Right ventricle myocardium superior (tissue), 1 donor: Measurements from ENCODE around the gene IL25. TPM values are rescaled to one million over a fixed set of nuclear protein-coding genes. Genes with fewer than 3 reads are reported as not detected.

Experiments used
- ATAC-seq: fragments of 200-7000 bp; cut with Tn5 transposase; one replicate; pipeline ENCODE4 v1.9.1; 2020; ENCODE audit warnings: mild to moderate bottlenecking; ENCODE audit not compliant: poor library complexity
- DNase-seq: peaks from one replicate; pipeline ENCODE4 v3.0.0-alpha.2; 2020
- intact Hi-C: fragments of 100-400 bp; cut with DNase I; formaldehyde crosslinking; loops from one replicate; pipeline ENCODE4 v1.11.2; 2022
- total RNA-seq: library from RNA; stranded (reverse); fragmentation: NEBNext Ultra II Directional; extraction: Animal tissue kit (Norgen Biotek cat#: 25700); gene quantifications from one replicate; pipeline ENCODE4 v1.2.1, GENCODE V29; 2021
- donor health status: DM: no; HTN: yes; CAD: no; lungs with severe emphysema.

The IL25 gene
- total RNA-seq, 1 donor from 2014 or later = not detected

DNA sequence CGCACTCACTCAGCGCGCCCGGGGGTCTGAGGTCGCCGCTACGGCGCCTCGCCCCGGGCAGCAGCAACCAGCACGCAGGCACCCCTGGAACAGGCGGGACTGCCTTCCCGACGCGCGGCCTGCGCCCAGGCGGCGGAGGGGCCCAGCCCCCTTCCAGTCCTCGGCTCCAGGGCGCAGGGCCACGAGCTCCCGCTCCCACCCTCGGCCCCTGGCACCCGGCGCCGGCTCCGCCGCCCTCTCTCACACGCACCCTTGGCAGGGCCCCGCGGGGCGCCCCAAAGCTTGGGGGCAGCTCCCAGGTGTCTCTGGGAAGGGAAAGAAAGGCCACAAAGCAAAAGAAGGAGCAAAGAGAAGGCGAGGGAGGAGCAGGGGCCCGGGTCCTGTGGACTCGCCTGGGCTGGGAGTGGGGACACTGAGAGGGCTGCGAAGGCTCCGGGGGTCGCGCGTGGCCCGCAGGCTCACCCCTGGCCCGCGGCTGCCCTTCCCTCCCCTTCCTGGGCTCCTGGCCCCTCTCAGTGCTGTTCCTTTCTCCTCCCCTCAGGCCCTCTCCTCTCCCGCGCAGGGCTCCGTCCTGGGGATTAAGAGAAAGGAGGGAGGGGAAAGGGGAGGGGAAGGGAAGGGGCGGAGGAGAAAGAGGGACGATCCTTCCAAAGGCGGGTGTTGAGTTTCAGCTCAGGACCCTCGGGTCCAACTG is 6.7 kb upstream of the IL25 start:
- intact Hi-C loops = no loop called here
- DNase-seq = peak; percentile 57
- peak; percentile 81 for ATAC-seq

DNA sequence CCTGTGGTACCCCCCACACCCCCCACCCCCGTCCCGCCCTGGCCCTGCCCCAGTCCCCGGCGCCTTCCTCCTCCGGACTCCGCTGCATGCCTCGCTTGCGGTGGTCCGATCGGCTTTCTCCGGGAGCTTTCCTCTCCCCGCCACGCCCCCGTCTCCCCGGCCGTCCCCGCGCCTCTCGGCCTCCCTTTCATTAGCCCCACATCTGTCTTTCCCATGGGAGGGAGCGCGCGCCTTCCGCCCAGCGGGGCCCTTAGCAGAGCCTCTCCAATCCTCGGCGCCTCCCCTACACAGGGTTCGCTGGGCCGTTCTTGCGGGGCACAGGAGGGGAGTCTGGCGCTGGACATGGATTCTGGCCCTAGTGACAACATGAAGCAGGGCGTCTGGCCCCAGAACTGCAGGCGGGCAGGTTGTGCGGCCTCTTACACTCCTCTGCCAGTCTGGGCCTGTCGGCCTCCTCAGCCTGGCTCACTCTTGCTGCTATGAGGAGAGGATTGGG is 6.1 kb upstream of the IL25 start:
- intact Hi-C loops = no loop called here
- peak; percentile 67 for ATAC-seq
- DNase-seq = peak; percentile 82

DNA sequence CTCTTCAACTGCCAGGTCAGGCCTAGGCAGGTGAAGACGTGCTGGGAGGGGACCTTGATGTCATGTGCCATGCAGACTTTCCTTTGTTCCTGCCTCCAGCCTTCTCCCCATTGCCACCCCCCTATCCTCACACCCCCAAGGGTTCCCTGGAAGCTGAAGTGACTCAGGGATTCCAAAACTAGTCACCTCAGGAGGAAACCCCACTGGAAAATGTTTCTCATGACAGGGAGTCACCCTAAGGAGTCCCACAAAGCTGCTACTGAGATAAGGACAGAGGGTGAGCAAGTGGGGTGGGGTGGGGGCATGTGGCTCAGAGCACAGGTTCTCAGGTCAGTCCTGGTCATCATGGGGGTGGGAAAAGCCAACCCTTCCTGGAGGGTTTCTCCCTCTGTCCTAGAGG is 2.4 kb upstream of the IL25 start:
- intact Hi-C loops = loop anchor here (10.0 kb wide), 1 partner anchor 105 kb away; no protein-coding TSS in a partner anchor
- DNase-seq (no peak), ATAC-seq (no peak)

DNA sequence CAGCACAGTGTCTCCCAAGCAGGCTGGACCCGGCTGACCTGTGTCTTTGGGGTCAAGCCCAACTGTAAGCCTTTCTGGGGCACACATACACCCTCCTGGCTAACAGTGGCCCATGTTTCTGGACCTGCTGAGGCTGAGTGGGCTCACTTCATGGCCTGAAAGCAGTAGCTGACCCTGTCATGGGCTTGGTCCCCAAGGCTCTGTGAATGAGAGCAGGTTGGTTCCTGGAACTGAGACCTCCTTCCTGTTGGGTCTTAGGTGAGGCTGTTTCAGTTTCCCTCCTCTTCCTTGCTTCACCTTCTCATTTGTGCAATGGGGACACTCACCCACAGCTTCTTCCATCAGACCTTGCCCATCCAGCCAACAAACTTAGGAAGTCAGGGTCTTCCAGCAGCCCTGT is 744 bp upstream of the IL25 start:
- no peak for DNase-seq
- intact Hi-C loops = loop anchor here (10.0 kb wide), 1 partner anchor 107 kb away; no protein-coding TSS in a partner anchor
- no peak for ATAC-seq

DNA sequence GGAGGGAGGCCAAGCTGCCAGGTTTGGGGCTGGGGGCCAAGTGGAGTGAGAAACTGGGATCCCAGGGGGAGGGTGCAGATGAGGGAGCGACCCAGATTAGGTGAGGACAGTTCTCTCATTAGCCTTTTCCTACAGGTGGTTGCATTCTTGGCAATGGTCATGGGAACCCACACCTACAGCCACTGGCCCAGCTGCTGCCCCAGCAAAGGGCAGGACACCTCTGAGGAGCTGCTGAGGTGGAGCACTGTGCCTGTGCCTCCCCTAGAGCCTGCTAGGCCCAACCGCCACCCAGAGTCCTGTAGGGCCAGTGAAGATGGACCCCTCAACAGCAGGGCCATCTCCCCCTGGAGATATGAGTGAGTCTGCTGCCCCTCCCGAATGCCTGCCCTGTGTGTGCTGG is 432 bp downstream of the IL25 start:
- intact Hi-C loops = loop anchor here (10.0 kb wide), 1 partner anchor 108 kb away; no protein-coding TSS in a partner anchor
- ATAC-seq (no peak), DNase-seq (no peak)

DNA sequence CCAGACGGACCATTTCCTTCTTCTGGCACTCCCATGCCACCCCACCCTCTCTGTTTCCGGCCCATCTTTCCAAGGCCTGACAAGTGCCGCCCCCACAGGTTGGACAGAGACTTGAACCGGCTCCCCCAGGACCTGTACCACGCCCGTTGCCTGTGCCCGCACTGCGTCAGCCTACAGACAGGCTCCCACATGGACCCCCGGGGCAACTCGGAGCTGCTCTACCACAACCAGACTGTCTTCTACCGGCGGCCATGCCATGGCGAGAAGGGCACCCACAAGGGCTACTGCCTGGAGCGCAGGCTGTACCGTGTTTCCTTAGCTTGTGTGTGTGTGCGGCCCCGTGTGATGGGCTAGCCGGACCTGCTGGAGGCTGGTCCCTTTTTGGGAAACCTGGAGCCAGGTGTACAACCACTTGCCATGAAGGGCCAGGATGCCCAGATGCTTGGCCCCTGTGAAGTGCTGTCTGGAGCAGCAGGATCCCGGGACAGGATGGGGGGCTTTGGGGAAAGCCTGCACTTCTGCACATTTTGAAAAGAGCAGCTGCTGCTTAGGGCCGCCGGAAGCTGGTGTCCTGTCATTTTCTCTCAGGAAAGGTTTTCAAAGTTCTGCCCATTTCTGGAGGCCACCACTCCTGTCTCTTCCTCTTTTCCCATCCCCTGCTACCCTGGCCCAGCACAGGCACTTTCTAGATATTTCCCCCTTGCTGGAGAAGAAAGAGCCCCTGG is 3.1 kb downstream of the IL25 start:
- intact Hi-C loops = loop anchor here (10.0 kb wide), 1 partner anchor 111 kb away; no protein-coding TSS in a partner anchor

DNA sequence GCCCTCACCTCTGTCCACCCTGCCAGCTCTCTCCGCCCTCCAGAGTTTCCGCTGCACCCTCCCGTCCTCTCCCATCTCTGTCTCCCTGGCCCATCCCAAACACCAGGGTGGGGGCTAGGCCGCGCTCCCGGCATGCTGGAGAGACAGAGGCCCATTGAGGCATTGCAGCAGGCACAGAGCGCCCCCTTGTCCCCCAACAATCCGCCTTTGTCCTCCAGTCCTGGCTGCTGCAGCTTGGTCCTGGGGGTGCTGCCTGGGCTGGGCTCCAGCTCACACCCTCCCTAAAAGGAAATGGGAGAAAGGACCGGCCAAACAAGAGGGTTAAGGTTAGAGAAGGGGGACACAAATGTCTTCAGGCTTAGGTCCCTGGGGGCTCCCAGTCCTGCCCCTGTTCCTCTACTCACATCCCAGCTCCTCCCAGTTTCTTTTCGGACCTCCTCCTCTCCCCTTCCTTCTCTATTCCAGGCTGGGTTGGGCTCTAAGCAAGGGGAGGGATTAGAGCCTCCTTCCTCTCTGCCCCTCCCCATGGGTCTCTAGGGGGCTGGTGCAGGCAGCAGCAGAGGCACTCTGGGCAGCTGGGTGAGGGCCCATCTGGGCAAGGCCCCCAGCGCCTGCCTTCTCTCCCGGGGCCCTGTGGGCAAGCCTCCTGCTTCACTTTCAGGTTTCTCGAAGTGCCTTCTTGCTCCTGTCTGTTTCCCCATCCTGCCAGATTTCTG is 4.0 kb downstream of the IL25 start, which contains the start of gene CMTM5:
CMTM5 (plus strand) TSS at position 565 of the 716 bp plus-strand sequence. CDS start 206 bp downstream, outside the sequence.
- DNase-seq = peak; percentile 64
- intact Hi-C loops = loop anchor here (10.0 kb wide), 1 partner anchor 112 kb away; no protein-coding TSS in a partner anchor
- ATAC-seq = peak; percentile 3

More for the DNA sequence above, 3.1 kb downstream of the IL25 start:
- DNase-seq (no peak), ATAC-seq (no peak)

DNA sequence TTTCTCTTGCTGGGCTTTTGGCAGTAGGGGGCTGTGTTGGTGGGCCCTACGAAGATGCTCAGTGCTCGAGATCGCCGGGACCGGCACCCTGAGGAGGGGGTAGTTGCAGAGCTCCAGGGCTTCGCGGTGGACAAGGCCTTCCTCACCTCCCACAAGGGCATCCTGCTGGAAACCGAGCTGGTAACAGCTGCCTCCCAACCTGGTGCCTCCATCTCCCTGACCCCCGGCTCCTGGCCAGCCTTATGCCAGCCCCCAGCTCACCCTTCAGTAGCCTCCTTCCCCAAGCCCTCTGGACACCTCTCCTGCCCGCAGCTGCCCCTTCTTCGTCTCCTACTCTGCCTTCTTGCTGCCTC is 4.6 kb downstream of the IL25 start:
- intact Hi-C loops = loop anchor here (10.0 kb wide), 1 partner anchor 112 kb away; no protein-coding TSS in a partner anchor
- ATAC-seq = no peak
- no peak for DNase-seq

DNA sequence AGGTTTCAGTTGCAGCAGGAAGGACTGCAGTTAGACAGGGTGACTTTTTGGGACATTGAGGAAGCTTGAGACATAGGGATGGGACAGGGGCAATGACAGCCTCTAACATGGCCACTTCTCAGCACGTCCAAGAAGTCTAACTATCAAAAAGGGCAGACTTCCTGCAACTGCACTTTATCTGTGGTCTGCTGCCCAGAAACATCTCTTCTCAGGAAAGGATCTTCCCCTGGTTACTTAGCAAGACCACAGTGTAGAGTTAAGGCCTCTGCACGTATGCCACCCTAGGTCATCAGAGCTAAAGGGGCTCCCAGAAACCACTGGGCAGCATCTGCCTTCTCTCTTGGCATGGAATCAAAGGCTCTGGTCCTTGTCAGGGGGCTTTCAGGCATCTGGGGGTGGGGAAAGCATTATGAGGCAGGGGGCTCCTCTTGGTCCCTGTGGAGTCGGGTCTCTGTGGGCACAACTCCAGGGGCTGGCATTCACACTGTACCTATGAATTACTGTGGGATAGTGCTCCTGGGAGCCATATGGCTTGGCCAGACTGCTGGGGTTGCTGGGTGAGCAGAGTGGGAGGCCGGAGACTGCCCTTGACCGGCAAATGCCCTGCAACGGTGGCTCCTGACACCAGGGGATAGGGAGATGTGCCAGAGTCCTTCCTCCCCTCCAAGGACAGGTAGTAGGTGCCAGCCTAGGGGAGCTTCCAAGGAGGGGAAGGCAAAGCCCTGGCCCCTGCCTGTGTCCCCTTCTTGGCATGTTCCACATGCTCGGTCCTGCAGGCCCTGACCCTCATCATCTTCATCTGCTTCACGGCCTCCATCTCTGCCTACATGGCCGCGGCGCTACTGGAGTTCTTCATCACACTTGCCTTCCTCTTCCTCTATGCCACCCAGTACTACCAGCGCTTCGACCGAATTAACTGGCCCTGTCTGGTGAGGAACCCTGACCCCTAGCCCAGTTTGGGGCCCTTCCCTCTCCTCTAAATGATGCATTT is 5.3 kb downstream of the IL25 start:
- no peak for DNase-seq
- ATAC-seq = no peak
- intact Hi-C loops = loop anchor here (10.0 kb wide), 1 partner anchor 113 kb away; no protein-coding TSS in a partner anchor

DNA sequence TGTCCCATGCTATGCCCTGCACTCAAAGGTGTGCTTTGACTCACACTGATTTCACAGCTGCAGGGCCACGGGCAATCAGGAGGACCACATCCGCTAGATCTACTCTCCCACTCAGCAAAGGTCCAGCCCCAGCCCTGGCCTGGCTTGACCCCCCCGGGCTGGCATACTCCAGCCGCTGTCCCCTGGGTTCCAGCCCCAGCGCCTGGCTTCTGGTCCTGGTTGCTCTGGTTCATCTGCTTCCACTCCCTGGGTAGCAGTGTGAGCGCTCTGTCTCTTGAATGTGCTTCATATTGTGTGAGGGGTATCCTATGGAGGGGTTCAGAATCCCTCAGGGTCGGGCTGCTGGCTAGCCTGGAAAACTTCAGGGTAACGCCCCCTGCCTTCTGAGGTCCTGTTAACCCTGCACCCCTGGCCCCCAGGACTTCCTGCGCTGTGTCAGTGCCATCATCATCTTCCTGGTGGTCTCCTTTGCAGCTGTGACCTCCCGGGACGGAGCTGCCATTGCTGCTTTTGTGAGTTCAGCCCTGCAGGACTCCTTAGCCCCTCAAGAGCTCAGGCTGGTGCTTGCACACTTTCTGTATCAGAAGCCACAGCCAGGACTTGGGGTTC is 6.1 kb downstream of the IL25 start:
- intact Hi-C loops = loop anchor here (10.0 kb wide), 1 partner anchor 114 kb away; no protein-coding TSS in a partner anchor
- DNase-seq (no peak), ATAC-seq (peak; percentile 6)

DNA sequence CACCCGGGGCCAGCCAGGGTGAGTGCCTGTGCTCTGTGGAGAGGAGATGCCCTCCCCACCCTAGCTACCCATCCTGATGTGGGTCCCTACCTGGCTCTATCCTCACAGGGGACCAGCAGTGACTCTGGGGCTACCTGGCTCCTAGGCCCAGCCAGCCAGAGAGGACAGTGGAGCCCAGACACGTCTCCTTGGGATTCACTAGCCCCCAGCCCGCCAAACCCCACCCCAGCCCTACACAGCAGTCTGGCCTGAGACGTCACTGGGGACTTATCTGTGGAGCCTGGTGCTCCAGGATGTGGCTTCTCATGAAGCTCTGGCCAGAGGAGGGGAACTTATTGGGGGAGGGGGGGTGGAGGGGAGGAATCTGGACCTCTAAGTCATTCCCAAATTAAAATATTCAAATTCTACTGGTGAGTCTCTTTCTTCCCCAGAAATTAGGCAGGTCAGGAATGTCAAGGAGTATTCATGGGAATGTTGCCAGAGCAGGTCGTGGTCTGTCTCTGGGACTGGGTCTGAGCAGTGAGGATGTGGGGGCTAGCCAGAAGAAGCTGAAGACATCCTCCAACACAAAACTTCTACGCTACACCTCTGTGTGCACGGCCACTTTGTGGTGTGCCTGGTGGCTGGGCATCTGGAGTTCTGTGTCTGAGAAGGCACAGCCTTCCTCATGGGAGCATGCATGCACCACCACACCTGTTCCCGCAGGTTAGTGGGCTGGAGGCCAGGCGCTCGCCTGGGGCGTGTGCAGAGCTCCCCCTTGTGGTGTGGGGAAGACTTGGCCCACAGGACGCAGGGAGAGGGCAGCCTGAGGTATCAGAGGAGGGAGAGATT is 7.0 kb downstream of the IL25 start:
- intact Hi-C loops = loop anchor here (5.0 to 10.0 kb wide), 2 partner anchors 52 to 115 kb away; no protein-coding TSS in a partner anchor
- DNase-seq (peak; percentile 76), ATAC-seq (peak; percentile 37)

DNA sequence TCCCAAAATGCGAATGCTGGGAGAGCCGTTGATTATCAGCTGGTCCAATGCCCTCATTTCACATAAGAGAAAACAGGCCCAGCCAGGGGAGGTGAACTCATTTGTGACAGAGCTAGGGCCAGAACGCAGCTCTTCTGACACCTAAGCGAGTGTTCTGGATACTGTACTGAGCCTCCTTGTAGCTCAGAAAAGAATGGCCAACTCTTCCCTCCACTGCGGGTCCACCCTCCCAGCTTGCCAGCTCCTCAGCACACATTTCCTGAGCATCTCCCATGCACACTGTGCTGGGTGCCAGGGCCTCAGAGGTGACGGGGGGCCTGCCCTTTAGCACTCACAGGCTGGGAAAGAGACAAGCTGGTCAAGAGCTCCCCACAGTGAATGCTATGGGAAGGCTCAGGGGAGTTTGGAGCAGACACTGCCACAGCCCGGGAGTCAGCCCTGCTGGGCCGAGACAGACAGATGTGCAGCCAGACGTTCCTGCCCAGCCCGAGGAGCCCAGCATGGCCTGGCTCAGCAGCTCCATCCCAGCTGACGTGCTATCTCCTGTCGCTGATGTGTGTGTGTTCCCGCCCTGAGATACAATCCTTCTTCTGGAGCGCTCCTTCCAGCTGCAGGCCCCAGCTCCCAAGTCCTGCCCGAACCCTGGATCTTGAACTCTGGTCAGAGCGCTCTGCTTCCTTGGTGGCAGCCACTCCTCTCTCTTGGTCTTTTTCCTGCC is 7.7 kb downstream of the IL25 start:
- peak; percentile 6 for ATAC-seq
- no peak for DNase-seq
- intact Hi-C loops = loop anchor here (5.0 kb wide), 1 partner anchor 53 kb away; no protein-coding TSS in a partner anchor

DNA sequence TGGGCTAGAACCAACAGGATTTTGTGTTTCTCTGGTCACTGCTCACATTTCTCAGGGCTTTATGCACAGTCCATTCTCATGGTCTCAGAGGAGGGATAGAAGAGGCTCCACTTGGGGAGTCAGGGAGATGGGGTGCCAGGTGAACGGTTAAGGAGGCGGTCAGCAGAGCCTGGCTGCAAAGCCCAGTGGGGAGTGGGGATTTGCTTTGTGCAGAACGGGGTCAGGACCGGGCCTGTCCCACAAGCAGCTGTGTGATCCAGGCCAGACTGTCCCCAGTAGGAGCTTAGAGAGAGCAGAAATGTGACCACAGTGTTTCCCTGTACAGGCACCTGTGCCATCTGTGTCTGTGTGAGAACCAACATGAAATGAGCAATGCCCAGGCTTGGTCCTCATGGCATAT is 8.4 kb downstream of the IL25 start:
- no peak for DNase-seq
- intact Hi-C loops = loop anchor here (5.0 kb wide), 1 partner anchor 54 kb away; no protein-coding TSS in a partner anchor
- no peak for ATAC-seq

DNA sequence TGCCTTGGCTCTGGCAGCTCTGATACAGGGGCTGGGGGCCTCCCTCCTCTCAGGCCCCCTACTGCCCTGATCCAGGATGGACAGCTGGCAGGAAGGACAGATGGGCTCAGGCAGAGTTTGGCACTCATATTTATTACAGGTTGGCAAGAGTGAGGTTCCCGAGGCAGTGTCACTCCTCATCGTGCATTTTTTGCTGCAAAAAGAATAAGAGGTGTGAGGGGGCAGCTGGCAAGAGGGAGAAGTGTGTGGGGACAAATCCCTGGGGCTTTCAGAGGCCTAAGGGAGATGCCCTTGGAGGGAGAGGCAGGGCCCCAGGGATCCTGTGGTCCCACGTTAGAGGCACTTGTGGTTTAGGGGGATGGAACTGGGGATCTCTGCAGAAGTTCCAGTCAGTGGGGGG is 9.3 kb downstream of the IL25 start:
- ATAC-seq (no peak), DNase-seq (no peak)
- intact Hi-C loops = loop anchor here (5.0 kb wide), 1 partner anchor 55 kb away; no protein-coding TSS in a partner anchor

DNA sequence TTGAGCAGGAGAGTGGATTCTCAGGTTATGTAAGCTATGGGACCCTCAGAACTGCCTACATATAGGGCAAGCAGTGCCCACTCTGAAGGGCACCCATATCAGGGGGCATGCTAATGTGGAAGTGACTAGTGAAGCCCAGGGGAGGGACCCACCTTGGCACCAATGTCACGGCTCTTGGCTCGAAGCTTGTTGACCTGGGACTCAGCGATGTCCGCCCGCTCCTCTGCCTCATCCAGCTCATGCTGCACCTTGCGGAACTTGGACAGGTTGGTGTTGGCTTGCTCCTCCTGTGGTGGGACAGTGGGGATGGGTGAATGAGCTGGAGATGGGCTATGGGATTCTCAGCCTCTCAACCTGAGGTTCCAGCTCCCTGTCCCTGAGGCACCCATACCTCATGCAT is 9.7 kb downstream of the IL25 start:
- DNase-seq (no peak), ATAC-seq (no peak)
- intact Hi-C loops = loop anchor here (5.0 kb wide), 1 partner anchor 55 kb away; no protein-coding TSS in a partner anchor
